GM11168 (cell line): Measurements from ENCODE around the gene BGLAP.

Source experiments
- in situ Hi-C: fragments of 300-500 bp; cut with MboI; formaldehyde crosslinking; loops from one replicate; pipeline ENCODE4 v1.12.0; 2022; ENCODE audit warnings: low sequenced_read_pairs; ENCODE audit not compliant: unreplicated experiment

BGLAP gene

GRCh38 chr1:156249593-156249992 lies 7.6 kb downstream of the BGLAP start:
- in situ Hi-C loops, result no loop called here

GRCh38 chr1:156251527-156251926 lies 9.5 kb downstream of the BGLAP start:
- in situ Hi-C loops, result no loop called here

- in situ Hi-C loops, result no loop called here
Measured at GRCh38 chr1:156253634-156254033, 11.7 kb downstream of the BGLAP start.

GRCh38 chr1:156257711-156258110 lies 15.7 kb downstream of the BGLAP start:
- in situ Hi-C loops, result no loop called here

GRCh38 chr1:156258859-156259258 lies 16.9 kb downstream of the BGLAP start:
- in situ Hi-C loops, result no loop called here

GRCh38 chr1:156259805-156260204 lies 17.8 kb downstream of the BGLAP start:
- in situ Hi-C loops, result no loop called here

- in situ Hi-C loops, result no loop called here
Measured at GRCh38 chr1:156260896-156261295, 18.9 kb downstream of the BGLAP start.

- in situ Hi-C loops, result no loop called here
Measured at GRCh38 chr1:156262461-156263287, 20.7 kb downstream of the BGLAP start.

GRCh38 chr1:156263288-156263655 lies 21.3 kb downstream of the BGLAP start:
- in situ Hi-C loops, result no loop called here

GRCh38 chr1:156266051-156266450 lies 24.1 kb downstream of the BGLAP start:
- in situ Hi-C loops, result no loop called here

GRCh38 chr1:156268336-156268735 lies 26.4 kb downstream of the BGLAP start:
- in situ Hi-C loops, result no loop called here

GRCh38 chr1:156270314-156270713 lies 28.3 kb downstream of the BGLAP start:
- in situ Hi-C loops, result no loop called here

GRCh38 chr1:156276532-156276931 lies 34.5 kb downstream of the BGLAP start:
- in situ Hi-C loops, result no loop called here

GRCh38 chr1:156276966-156277381 lies 35.0 kb downstream of the BGLAP start:
- in situ Hi-C loops, result no loop called here

GRCh38 chr1:156279837-156280236 lies 37.9 kb downstream of the BGLAP start:
- in situ Hi-C loops, result no loop called here

- in situ Hi-C loops, result no loop called here
Measured at GRCh38 chr1:156281281-156281680, 39.3 kb downstream of the BGLAP start.

GRCh38 chr1:156281693-156282478 lies 39.9 kb downstream of the BGLAP start:
- in situ Hi-C loops, result no loop called here

- in situ Hi-C loops, result no loop called here
Measured at GRCh38 chr1:156282479-156283222, 40.7 kb downstream of the BGLAP start, which contains the start of gene SMG5. SMG5 (minus strand) TSS chr1:156282825; CDS start chr1:156282680, 145 bp downstream.

GRCh38 chr1:156283521-156283920 lies 41.5 kb downstream of the BGLAP start:
- in situ Hi-C loops, result no loop called here

- in situ Hi-C loops, result no loop called here
Measured at GRCh38 chr1:156284112-156284511, 42.1 kb downstream of the BGLAP start, which contains the start of gene TMEM79. TMEM79 (plus strand) TSS chr1:156284325; CDS start chr1:156285227, 902 bp downstream.

- in situ Hi-C loops, result no loop called here
Measured at GRCh38 chr1:156284757-156285156, 42.8 kb downstream of the BGLAP start.
